ENCODE data around the gene FOCAD.
A peak's percentile ranks its signal among the peaks of the same experiment; 100 is the strongest.

Gene FOCAD

DNA sequence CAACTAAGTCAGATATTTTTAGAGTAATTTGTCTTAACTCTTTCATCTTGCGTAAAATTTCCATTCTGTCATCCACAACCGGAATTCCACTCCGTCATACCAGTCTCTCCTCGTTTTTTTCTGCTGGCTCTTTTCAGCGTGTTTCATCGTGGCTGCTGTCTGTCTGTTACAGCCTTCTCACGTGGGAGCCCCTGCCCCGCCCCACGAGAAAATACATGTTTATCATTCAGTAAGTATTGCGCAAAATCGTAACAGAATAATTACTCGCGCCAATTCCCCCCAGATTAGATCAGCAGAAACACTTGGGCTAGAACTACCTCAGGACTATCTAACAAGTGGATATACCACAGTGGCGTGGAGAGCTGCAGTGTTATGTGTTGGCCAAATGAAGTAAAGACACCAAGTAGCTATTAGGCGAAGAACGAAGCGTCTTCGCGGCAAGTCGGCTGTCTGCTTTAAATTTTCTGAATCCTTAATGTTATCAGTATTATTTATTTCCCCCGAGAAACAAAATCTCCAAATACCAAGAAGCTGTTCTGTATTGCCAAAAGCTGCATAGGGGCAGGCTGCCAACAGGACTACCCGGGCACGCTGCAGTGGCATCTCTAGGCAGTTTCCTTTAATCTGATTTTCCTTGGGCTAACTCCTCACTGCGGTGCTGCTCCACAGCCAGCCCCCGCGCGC is 566 bp upstream of the FOCAD start:
- DNase-seq = peak; percentile 24

GRCh38 chr9:20684875-20685696 is 1.0 kb downstream of the FOCAD start:
- no peak for DNase-seq

DNA sequence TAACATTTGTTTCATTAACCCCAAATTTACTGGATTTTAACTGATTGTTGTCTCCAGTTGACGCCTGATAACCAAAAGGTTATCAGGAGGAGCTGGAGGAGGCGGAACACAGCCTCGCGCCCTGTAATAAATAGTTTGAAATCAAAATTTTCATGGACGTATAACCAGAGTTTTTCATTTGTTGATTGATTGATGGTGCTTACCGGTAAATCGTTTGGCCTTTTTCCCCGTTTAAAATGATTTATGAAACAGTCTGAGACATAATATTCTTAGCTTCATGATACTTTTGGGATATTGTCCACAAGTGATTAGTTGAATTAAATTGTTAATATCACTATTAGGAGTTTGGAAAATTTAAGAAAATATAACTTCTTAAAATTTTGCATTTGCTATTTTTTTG is 1.7 kb downstream of the FOCAD start:
- DNase-seq = no peak

DNA sequence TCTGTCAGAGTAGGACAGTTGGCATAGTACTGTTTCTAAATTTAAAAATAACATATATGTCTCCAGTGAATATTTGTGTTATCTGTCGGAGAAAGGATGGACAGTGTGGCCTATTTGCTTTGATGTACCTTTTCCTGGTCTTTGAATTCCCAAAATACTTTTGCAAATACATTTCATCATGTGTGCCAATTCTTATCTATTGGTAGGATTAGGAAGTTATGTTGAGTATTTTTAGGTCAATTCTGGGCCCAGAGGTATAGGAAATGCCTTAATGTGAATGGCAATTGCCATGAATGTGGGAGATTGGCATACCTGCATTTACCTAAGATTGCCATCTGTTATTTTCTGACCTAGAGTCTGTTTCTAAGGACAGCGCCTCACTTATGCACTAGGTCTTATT is 5.8 kb downstream of the FOCAD start:
- no peak for DNase-seq

DNA sequence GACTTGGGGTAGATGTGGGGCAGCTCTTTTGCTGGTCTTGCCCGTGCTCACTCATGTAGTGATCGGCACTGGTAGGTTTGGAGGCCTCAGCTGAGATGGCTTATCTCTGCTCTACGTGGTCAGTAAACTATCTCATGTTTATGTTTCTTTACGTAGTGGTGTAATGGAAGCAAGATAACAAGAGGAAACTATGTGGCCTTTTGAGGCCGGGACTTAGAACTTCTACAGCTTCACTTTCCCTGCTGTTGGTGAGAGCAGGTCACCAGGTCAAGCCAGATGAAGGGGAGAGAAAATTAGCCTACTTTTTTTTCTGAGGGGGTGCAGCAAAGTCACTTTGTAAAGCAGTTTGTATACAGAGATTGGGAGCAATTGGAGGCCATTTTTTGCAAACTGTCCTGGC is 8.5 kb downstream of the FOCAD start:
- no peak for DNase-seq

DNA sequence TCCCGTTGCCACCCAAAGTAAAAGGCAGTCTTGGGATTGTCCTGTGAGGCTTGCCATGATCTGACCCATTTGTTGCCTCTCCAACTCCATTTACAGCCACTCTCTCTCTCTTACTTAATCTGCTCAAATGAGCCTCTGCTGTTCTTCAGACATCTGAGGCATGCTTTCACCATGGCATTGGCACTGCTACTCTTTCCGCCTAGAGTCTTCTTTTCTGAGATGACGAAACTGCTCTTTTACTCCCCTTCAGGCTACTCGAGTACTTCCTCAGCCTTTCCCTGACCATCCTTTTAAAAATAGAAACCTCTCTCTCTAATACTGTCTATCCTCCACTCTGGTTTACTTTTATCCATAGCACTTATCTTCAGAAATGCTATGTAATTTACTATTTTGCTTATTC is 9.0 kb downstream of the FOCAD start:
- DNase-seq = no peak

DNA sequence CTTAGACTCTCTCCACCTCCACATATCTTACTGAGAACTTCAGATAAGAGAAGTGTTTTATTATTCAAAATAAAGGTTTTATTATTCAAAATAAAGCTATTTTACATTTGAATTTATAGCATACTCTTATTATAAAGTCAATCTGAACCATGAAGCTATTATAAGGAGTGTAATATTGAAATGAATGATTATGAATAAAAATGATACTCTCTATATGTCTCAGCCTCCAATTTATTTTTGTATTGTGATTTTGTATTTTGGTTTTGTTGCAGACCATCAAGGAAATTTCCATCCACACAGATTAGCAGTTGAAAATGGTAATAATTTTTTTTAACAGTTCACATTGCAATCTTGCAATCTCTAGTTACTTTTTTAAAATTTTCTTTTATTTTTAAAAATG is 10.2 kb downstream of the FOCAD start:
- DNase-seq = no peak

- no peak for DNase-seq
Measured at GRCh38 chr9:20697021-20697719, 13.1 kb downstream of the FOCAD start.

DNA sequence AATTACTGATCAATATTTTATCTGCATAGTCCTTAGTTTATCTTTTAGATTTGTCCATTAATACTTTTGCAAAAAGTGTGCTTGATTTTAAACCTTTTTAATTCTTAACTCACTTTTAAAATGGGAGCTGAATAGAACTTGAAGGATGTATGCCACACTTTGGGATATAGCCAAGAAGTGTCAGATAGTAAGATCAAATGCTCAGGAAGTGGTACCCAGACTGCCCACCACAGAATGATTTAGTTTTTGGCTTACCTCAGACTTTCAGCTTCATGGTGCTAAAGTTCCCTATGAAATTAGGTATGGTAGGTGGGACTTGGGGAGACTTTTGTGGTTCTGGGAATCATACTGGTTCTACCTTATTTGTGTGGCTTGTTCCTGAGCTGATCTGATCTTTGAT is 14.7 kb downstream of the FOCAD start:
- no peak for DNase-seq

- peak; percentile 16 for DNase-seq
Measured at GRCh38 chr9:20701060-20701459, 17.0 kb downstream of the FOCAD start.

DNA sequence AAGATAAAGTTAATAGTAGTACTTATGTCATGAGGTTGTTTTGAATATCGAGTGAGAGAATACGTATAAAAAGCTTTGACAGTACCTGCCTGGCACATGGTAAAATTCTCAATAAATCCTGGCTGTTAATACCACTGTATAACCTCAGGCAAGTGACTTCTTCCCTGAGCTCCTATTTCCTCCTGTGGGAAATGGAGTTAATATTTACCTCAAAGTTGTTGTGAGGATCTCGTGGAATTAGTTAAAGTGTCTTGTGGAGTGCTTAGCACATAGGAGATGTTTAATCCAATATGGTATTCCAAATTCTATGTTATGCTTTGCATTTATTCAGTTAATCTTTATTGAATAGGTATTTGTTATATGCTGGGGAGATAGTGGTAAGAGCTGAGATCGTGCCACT is 18.5 kb downstream of the FOCAD start:
- no peak for DNase-seq

- DNase-seq = no peak
Measured at GRCh38 chr9:20703146-20703545, 19.1 kb downstream of the FOCAD start.

- no peak for DNase-seq
Measured at GRCh38 chr9:20707708-20708107, 23.6 kb downstream of the FOCAD start.

GRCh38 chr9:20713172-20713571 is 29.1 kb downstream of the FOCAD start:
- DNase-seq = no peak

DNA sequence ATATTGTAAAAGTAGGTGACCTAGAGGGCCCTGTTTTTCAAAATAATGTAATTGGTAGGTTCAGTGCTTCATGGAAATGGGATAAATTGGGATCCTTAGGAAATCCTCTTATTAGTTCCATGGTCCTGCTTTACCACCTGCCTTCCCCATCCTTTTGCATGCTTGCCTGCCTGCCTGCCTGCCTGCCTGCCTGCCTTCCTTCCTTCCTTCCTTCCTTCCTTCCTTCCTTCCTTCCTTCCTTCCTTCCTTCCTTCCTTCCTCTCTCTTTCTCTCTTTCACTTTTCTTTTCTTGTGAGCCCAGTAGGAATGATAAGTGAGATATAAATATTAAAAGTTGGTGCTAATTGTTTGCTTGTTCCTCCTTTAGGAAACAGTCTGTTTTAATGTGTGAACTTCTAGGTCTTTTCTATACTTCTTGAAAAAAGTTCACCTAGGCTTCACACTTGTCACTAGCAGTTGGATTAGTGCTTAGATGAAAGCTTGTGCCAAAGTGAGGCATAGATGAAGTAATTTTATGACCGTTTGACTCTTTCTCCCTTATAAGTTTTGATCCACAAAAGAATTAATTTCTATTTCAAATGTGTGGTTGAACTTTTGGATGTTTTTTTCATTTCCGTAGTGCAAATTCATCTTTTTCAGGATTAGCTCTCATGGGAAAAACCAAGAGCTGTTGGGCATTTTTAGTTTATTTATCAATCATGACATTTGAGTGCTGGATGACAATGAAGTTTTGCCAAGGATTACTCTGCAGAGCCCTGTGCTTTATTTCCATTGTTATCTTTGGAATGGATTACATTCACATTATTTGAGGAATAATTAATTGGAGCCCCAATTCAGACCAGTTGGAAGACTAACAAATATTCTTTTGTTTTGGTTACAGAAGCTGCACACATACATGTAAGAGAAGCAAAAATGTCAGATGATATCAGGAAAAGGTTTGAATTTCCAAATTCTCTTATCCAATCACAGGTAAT is 30.7 kb downstream of the FOCAD start:
- no peak for DNase-seq

GRCh38 chr9:20722221-20722620 is 38.2 kb downstream of the FOCAD start:
- no peak for DNase-seq

GRCh38 chr9:20725675-20726074 is 41.6 kb downstream of the FOCAD start:
- DNase-seq = no peak

GRCh38 chr9:20726144-20726543 is 42.1 kb downstream of the FOCAD start:
- no peak for DNase-seq

- DNase-seq = no peak
Measured at GRCh38 chr9:20728493-20729220, 44.6 kb downstream of the FOCAD start.

GRCh38 chr9:20729523-20729922 is 45.5 kb downstream of the FOCAD start:
- no peak for DNase-seq

- no peak for DNase-seq
Measured at GRCh38 chr9:20732118-20732517, 48.1 kb downstream of the FOCAD start.

DNA sequence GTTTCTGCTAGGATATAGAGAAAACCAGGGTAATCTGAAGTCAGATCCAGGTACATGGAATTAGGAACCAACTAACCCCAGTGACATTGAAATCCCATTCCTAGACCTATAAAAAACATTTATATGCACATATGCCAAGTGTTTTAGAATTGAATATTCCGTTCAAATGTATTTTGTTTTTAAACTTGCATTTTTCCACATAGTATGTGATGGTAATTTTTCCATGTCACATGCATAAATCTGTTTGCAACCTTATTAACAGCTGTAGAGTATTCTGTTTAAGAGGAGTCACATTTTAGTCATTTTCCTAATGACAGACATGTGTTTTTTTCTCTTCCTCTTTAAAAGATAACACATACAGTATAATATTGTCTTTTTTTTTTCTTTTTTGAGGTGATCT is 50.2 kb downstream of the FOCAD start:
- no peak for DNase-seq

Data from DMS 273 treated with DMSO at 0.1 percent for 48 hours (cell line).